ENCODE measurements around the gene MPLKIP.

DNA sequence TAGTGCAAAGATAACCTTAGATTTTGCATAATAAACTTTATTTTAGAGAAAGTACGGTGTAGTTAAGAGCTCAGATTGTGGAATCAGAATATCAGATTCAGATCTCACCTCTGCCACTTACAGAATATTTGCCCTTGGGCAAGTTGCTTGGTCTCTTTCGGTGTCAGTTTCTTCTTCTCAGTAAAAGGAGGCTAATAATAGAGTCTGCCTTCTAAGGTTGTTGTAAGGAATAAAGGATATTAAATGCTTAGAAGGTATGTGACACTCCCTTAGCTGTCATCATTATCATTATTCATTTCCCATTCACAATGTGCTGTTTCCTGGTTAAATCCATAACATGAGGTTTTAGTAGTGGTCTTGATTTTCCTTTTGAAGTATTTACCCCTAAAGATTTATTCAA is 42.2 kb downstream of the MPLKIP start:
- TF ChIP-seq, protein P1, sequence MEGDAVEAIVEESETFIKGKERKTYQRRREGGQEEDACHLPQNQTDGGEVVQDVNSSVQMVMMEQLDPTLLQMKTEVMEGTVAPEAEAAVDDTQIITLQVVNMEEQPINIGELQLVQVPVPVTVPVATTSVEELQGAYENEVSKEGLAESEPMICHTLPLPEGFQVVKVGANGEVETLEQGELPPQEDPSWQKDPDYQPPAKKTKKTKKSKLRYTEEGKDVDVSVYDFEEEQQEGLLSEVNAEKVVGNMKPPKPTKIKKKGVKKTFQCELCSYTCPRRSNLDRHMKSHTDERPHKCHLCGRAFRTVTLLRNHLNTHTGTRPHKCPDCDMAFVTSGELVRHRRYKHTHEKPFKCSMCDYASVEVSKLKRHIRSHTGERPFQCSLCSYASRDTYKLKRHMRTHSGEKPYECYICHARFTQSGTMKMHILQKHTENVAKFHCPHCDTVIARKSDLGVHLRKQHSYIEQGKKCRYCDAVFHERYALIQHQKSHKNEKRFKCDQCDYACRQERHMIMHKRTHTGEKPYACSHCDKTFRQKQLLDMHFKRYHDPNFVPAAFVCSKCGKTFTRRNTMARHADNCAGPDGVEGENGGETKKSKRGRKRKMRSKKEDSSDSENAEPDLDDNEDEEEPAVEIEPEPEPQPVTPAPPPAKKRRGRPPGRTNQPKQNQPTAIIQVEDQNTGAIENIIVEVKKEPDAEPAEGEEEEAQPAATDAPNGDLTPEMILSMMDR (IDR thresholded peaks at IDR 0.05; ENCODE audit: low read depth, low read length), result no peak
- no peak for TF ChIP-seq EZH2phosphoT487 (IDR thresholded peaks at IDR 0.05; ENCODE audit: low read depth)

All from OCI-LY3 (cell line).